IMR-90 (cell line): ENCODE data around the gene ABHD2. TPM values are rescaled to one million over a fixed set of nuclear protein-coding genes. Genes with fewer than 3 reads are reported as not detected.

Experiments used
- ATAC-seq: fragments of 200-7000 bp; cut with Tn5 transposase; 2 replicates; pipeline ENCODE4 v1.9.1; 2020; ENCODE audit warnings: low read depth, mild to moderate bottlenecking, moderate library complexity
- BruUV-seq: library from RNA; stranded (reverse); fragments of 400-500 nt; replicated peaks from 2 replicates; lab custom pipeline; 2021; lab: Mats Ljungman, UMichigan
- CTCF ChIA-PET: fragments of 300-600 bp; formaldehyde crosslinking; extraction: SDS; loops from one replicate; lab custom pipeline; 2021; ENCODE audit warnings: antibody characterized with exemption; lab: Yijun Ruan, JAX
- POLR2A ChIA-PET: fragments of 300-600 bp; sonication (Branson Sonifier 250); formaldehyde crosslinking; loops from one replicate; lab custom pipeline; 2022; ENCODE audit warnings: antibody characterized with exemption; ENCODE audit not compliant: unreplicated experiment; lab: Charles Lee
- DNase-seq: peaks from one replicate; pipeline ENCODE4 v3.0.0; 2013
- H2AFZ ChIP-seq: replicated peaks from 2 replicates; pipeline ENCODE3; 2013; ENCODE audit warnings: low read length, mild to moderate bottlenecking; ENCODE audit not compliant: poor library complexity
- H2AK5ac ChIP-seq: 2 replicates; pipeline ENCODE4 v1.6.1; 2013; ENCODE audit warnings: low read depth, low read length, inconsistent platforms
- H2AK9ac ChIP-seq: replicated peaks from 2 replicates; pipeline ENCODE3; 2013; ENCODE audit warnings: mild to moderate bottlenecking, low read depth, low read length, moderate library complexity; ENCODE audit not compliant: poor library complexity
- H2BK120ac ChIP-seq: 2 replicates; pipeline ENCODE4 v1.6.1; 2013; ENCODE audit warnings: low read depth, low read length, inconsistent platforms
- H2BK15ac ChIP-seq: 3 replicates; pipeline ENCODE4 v1.6.1; 2013; ENCODE audit warnings: low read depth, low read length, inconsistent platforms
- H2BK20ac ChIP-seq: 2 replicates; pipeline ENCODE4 v1.6.1; 2013; ENCODE audit warnings: low read depth, mild to moderate bottlenecking, inconsistent platforms, low read length, moderate library complexity
- H2BK5ac ChIP-seq: 2 replicates; pipeline ENCODE4 v1.6.1; 2013; ENCODE audit warnings: mild to moderate bottlenecking, low read depth, low read length, inconsistent platforms; ENCODE audit not compliant: poor library complexity, severe bottlenecking
- H3K14ac ChIP-seq: replicated peaks from 2 replicates; pipeline ENCODE4 v1.6.1; 2013; ENCODE audit warnings: low read depth, low read length, inconsistent platforms
- H3K18ac ChIP-seq: 2 replicates; pipeline ENCODE4 v1.6.1; 2013; ENCODE audit warnings: low read depth, low read length, control low read depth
- H3K23ac ChIP-seq: 2 replicates; pipeline ENCODE4 v1.6.1; 2013; ENCODE audit warnings: low read depth, low read length, inconsistent platforms
- H3K27ac ChIP-seq: 2 replicates; pipeline ENCODE4 v1.5.1; 2013; ENCODE audit warnings: mild to moderate bottlenecking, control low read depth, low read length; ENCODE audit not compliant: insufficient read depth
- H3K27me3 ChIP-seq: 2 replicates; pipeline ENCODE4 v1.6.1; 2013; ENCODE audit warnings: low read length; ENCODE audit not compliant: control insufficient read depth, insufficient read depth
- H3K36me3 ChIP-seq: 2 replicates; pipeline ENCODE4 v1.6.1; 2013; ENCODE audit warnings: low read length, mixed read lengths; ENCODE audit not compliant: control insufficient read depth, insufficient read depth
- H3K4ac ChIP-seq: 2 replicates; pipeline ENCODE4 v1.6.1; 2013; ENCODE audit warnings: low read depth, low read length, inconsistent platforms
- H3K4me1 ChIP-seq: 2 replicates; pipeline ENCODE4 v1.6.1; 2013; ENCODE audit warnings: low read length, mixed read lengths; ENCODE audit not compliant: control insufficient read depth, insufficient read depth
- H3K4me2 ChIP-seq: 2 replicates; pipeline ENCODE4 v1.6.1; 2013; ENCODE audit warnings: low read depth, mild to moderate bottlenecking, control low read depth, low read length, moderate library complexity
- H3K4me3 ChIP-seq: 2 replicates; pipeline ENCODE4 v1.5.1; 2013; ENCODE audit warnings: low read depth, mild to moderate bottlenecking, control low read depth, low read length, moderate library complexity; ENCODE audit not compliant: insufficient read depth
- H3K56ac ChIP-seq: 2 replicates; pipeline ENCODE4 v1.6.1; 2013; ENCODE audit warnings: low read length, inconsistent platforms; ENCODE audit not compliant: insufficient read depth; ENCODE audit errors: extremely low read depth
- H3K79me1 ChIP-seq, 2 experiments: 2 replicates each; pipeline ENCODE4 v1.6.1; 2013; ENCODE audit warnings: low read length in 2 of 2, inconsistent platforms in 1 of 2, low read depth in 1 of 2
- H3K9ac ChIP-seq: 2 replicates; pipeline ENCODE4 v1.6.1; 2013; ENCODE audit warnings: low read depth, low read length, control low read depth
- H3K9me1 ChIP-seq: 2 replicates; pipeline ENCODE4 v1.6.1; 2013; ENCODE audit warnings: low read length, inconsistent platforms; ENCODE audit not compliant: insufficient read depth
- H3K9me3 ChIP-seq: 2 replicates; pipeline ENCODE4 v1.6.1; 2013; ENCODE audit warnings: low read length; ENCODE audit not compliant: control insufficient read depth, insufficient read depth
- H4K20me1 ChIP-seq: 2 replicates; pipeline ENCODE4 v1.6.1; 2013; ENCODE audit warnings: low read length, inconsistent platforms; ENCODE audit not compliant: insufficient read depth
- H4K5ac ChIP-seq: 2 replicates; pipeline ENCODE4 v1.6.1; 2013; ENCODE audit warnings: mild to moderate bottlenecking, low read depth, low read length, control low read depth
- H4K8ac ChIP-seq, 2 experiments: 2 replicates each; pipeline ENCODE4 v1.6.1; 2013; ENCODE audit warnings: low read depth in 2 of 2, low read length in 2 of 2, control low read depth in 1 of 2, inconsistent platforms in 1 of 2
- H4K91ac ChIP-seq: 2 replicates; pipeline ENCODE4 v1.6.1; 2013; ENCODE audit warnings: low read depth, low read length, inconsistent platforms; ENCODE audit not compliant: insufficient read depth
- BHLHE40 ChIP-seq: fragments of 150-350 bp; IDR thresholded peaks from 2 replicates; pipeline ENCODE4 v1.6.1; 2016; ENCODE audit warnings: mild to moderate bottlenecking, low read depth, low read length
- CEBPB ChIP-seq: IDR thresholded peaks from 2 replicates; pipeline ENCODE4 v1.6.1; 2012; ENCODE audit warnings: low read depth, low read length, improper control_type of control experiment
- CHD1 ChIP-seq: IDR thresholded peaks from 2 replicates; pipeline ENCODE4 v1.6.1; 2012; ENCODE audit warnings: low read depth, low read length, improper control_type of control experiment
- ELK1 ChIP-seq: fragments of 150-350 bp; IDR thresholded peaks from 2 replicates; pipeline ENCODE4 v1.6.1; 2016; ENCODE audit warnings: low read depth, mild to moderate bottlenecking, low read length, moderate library complexity, borderline replicate concordance
- FOS ChIP-seq: fragments of 150-350 bp; IDR thresholded peaks from 2 replicates; pipeline ENCODE4 v1.6.1; 2016; ENCODE audit warnings: low read depth, low read length
- MAFK ChIP-seq: IDR thresholded peaks from 2 replicates; pipeline ENCODE4 v1.6.1; 2012; ENCODE audit warnings: low read depth, low read length, improper control_type of control experiment
- MAZ ChIP-seq: IDR thresholded peaks from 2 replicates; pipeline ENCODE4 v1.6.1; 2012; ENCODE audit warnings: low read depth, mild to moderate bottlenecking, low read length, improper control_type of control experiment, moderate library complexity, borderline replicate concordance
- MXI1 ChIP-seq: IDR thresholded peaks from 2 replicates; pipeline ENCODE4 v1.6.1; 2012; ENCODE audit warnings: low read depth, mild to moderate bottlenecking, low read length, moderate library complexity, borderline replicate concordance
- NFE2L2 ChIP-seq: fragments of 150-350 bp; IDR thresholded peaks from 2 replicates; pipeline ENCODE4 v1.6.1; 2016; ENCODE audit warnings: low read depth, mild to moderate bottlenecking, low read length
- POLR2A ChIP-seq: IDR thresholded peaks from 2 replicates; pipeline ENCODE4 v1.6.1; 2012; ENCODE audit warnings: mild to moderate bottlenecking, low read depth, low read length
- RAD21 ChIP-seq: IDR thresholded peaks from 2 replicates; pipeline ENCODE4 v1.6.1; 2012; ENCODE audit warnings: low read length, improper control_type of control experiment
- RCOR1 ChIP-seq: IDR thresholded peaks from 2 replicates; pipeline ENCODE4 v1.6.1; 2012; ENCODE audit warnings: mild to moderate bottlenecking, low read length, improper control_type of control experiment; ENCODE audit not compliant: insufficient replicate concordance
- RFX5 ChIP-seq: IDR thresholded peaks from 2 replicates; pipeline ENCODE4 v1.8.0; 2012; ENCODE audit warnings: low read depth, mild to moderate bottlenecking, low read length, moderate library complexity
- SMC3 ChIP-seq: fragments of 150-350 bp; IDR thresholded peaks from 2 replicates; pipeline ENCODE4 v1.6.1; 2016; ENCODE audit warnings: low read depth, mild to moderate bottlenecking, antibody characterized with exemption, low read length, moderate library complexity
- WGBS, 2 experiments: methylation state at CpG; one replicate each; pipeline versions ENCODE4 v1.1.5 to v1.1.7; 2013; ENCODE audit warnings: missing lambda C conversion rate in 2 of 2; ENCODE audit not compliant: insufficient read length in 1 of 2; ENCODE audit errors: extremely low coverage in 2 of 2; 5-methylcytosine and 5-hydroxymethylcytosine counted together
- dilution Hi-C: fragments of 300-500 bp; cut with HindIII; formaldehyde crosslinking; loops from one replicate; pipeline ENCODE4 v1.14.3; 2018; ENCODE audit warnings: low sequenced_read_pairs; ENCODE audit not compliant: unreplicated experiment
- in situ Hi-C: fragments of 300-500 bp; cut with MboI; formaldehyde crosslinking; loops from 3 replicates; pipeline ENCODE4 v1.14.3; 2019; ENCODE audit warnings: low sequenced_read_pairs, inconsistent platforms, mixed read lengths
- intact Hi-C: fragments of 100-400 bp; cut with micrococcal nuclease; formaldehyde crosslinking; loops from 2 replicates; pipeline ENCODE4 v1.10.0; 2022
- polyA plus RNA-seq, 3 experiments: library from polyadenylated mRNA; depleted of rRNA; stranded (reverse); fragments of >200 nt; gene quantifications; 2 replicates each; pipeline ENCODE4 v1.2.3, GENCODE V29; 2012; ENCODE audit warnings: low replicate concordance in 1 of 3
- total RNA-seq: library from RNA; depleted of rRNA; stranded (reverse); fragments of >200 nt; gene quantifications from 2 replicates; pipeline ENCODE4 v1.2.3, GENCODE V29; 2012
- TF ChIP-seq, protein P1 (sequence below): fragments of 150-350 bp; IDR thresholded peaks from 2 replicates; pipeline ENCODE4 v1.6.1; 2017; ENCODE audit warnings: mild to moderate bottlenecking, antibody characterized with exemption, low read length, low read depth
- TF ChIP-seq, protein P2 (sequence below): conservative IDR thresholded peaks from 2 replicates; pipeline ENCODE4 v1.5.1; 2012; ENCODE audit warnings: mild to moderate bottlenecking, low read depth, low read length, improper control_type of control experiment

ABHD2 gene
- total and polyA plus RNA-seq, 2 of the 4 experiments (the other 2 are of a cell fraction), result 31.2 to 62.9 TPM

DNA sequence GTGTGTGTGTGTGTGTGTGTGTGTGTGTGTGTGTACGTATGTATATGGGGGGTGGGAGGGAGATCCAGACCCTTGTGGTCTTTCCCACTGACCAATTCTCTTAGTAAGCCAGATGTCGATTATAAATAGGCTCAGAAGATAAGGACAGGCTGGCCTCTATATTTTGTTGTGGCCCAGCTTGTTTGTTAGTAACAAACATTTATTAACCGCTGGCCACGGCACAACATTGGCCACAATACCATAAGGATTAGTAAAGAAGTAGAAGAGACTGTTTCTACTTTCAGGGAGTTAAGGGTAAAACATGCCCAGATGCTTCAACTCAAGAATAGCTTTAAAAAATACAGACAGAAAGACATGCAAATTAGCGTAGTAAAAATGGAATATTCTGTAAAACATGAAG is 58.1 kb downstream of the ABHD2 start:
- H3K4me1 ChIP-seq, result peaks cover 9% of the 10 kb centered on the region
- no peak overlapping the region for H4K8ac ChIP-seq
- no TSS peak for BruUV-seq
- no CpG with 5 or more reads among the region's 5 CpGs for WGBS, 2 experiments
- no peak overlapping the region for H4K5ac ChIP-seq
- no peak overlapping the region for H4K91ac ChIP-seq
- no peak overlapping the region for H3K23ac ChIP-seq
- no peak overlapping the region for H3K4ac ChIP-seq
- H3K9me1 ChIP-seq, result peaks cover 8% of the 10 kb centered on the region; the same call in 1 of the 2 replicates
- H3K79me1 ChIP-seq, result peaks cover 28 to 49% of the 10 kb centered on the region in 2 experiments
- intact Hi-C loops, result no loop called here
- no peaks in the 10 kb centered on the region; the same call in 1 of the 2 replicates for H3K36me3 ChIP-seq
- DNase-seq (no peak), ATAC-seq (no peak)
- no peak overlapping the region for H2BK15ac ChIP-seq
- no peak overlapping the region for H3K4me2 ChIP-seq
- no peak overlapping the region for H2BK20ac ChIP-seq
- H3K4me3 ChIP-seq, result no peak overlapping the region
- ChIA-PET CTCF (interaction anchor here (0.6 kb wide), 1 partner anchor 53 kb away, joined by 5 read pairs; no protein-coding TSS in a partner anchor), POLR2A (no interaction called here)
- no peak overlapping the region for H2AFZ ChIP-seq
- H3K56ac ChIP-seq, result no peak overlapping the region
- 0 out of 2 replicates have a peak overlapping the region, but pooled peaks have one; percentile 13 for H2AK5ac ChIP-seq
- H3K18ac ChIP-seq, result no peak overlapping the region
- H2BK120ac ChIP-seq, result no peak overlapping the region
- H4K20me1 ChIP-seq, result no peaks in the 10 kb centered on the region; the same call in none of the 2 replicates
- no peak overlapping the region for H3K9ac ChIP-seq
- H3K14ac ChIP-seq, result no peak overlapping the region
- dilution Hi-C loops, result no loop called here
- H2AK9ac ChIP-seq, result no peak overlapping the region
- H3K27ac ChIP-seq, result no peak overlapping the region
- H2BK5ac ChIP-seq, result no peak overlapping the region
- no peak for TF ChIP-seq RAD21
- no peak for TF ChIP-seq ELK1
- no peak for TF ChIP-seq SMC3
- TF ChIP-seq RFX5, result no peak
- TF ChIP-seq CHD1, result no peak
- TF ChIP-seq MAZ, result no peak
- no peak for TF ChIP-seq BHLHE40
- no peak for TF ChIP-seq MAFK
- TF ChIP-seq, protein P1, sequence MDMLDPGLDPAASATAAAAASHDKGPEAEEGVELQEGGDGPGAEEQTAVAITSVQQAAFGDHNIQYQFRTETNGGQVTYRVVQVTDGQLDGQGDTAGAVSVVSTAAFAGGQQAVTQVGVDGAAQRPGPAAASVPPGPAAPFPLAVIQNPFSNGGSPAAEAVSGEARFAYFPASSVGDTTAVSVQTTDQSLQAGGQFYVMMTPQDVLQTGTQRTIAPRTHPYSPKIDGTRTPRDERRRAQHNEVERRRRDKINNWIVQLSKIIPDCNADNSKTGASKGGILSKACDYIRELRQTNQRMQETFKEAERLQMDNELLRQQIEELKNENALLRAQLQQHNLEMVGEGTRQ, result no peak
- TF ChIP-seq, protein P2, sequence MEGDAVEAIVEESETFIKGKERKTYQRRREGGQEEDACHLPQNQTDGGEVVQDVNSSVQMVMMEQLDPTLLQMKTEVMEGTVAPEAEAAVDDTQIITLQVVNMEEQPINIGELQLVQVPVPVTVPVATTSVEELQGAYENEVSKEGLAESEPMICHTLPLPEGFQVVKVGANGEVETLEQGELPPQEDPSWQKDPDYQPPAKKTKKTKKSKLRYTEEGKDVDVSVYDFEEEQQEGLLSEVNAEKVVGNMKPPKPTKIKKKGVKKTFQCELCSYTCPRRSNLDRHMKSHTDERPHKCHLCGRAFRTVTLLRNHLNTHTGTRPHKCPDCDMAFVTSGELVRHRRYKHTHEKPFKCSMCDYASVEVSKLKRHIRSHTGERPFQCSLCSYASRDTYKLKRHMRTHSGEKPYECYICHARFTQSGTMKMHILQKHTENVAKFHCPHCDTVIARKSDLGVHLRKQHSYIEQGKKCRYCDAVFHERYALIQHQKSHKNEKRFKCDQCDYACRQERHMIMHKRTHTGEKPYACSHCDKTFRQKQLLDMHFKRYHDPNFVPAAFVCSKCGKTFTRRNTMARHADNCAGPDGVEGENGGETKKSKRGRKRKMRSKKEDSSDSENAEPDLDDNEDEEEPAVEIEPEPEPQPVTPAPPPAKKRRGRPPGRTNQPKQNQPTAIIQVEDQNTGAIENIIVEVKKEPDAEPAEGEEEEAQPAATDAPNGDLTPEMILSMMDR, result no peak
- no peak for TF ChIP-seq NFE2L2
- TF ChIP-seq RCOR1, result no peak
- no peak for TF ChIP-seq MXI1
- TF ChIP-seq CEBPB, result no peak
- no peak for TF ChIP-seq FOS
- no peak for TF ChIP-seq POLR2A
- in situ Hi-C loops, result no loop called here
- no peaks in the 10 kb centered on the region for H3K27me3 ChIP-seq
- H3K9me3 ChIP-seq, result no peaks in the 10 kb centered on the region
